ENCODE measurements around the gene KIF13A.

- TF ChIP-seq CTCF (IDR thresholded peaks at IDR 0.05), result no peak
- TF ChIP-seq POLR2A (IDR thresholded peaks at IDR 0.05), result no peak
Measured at GRCh38 chr6:17885889-17886576, 101.4 kb downstream of the KIF13A start.

Data from prostate gland (tissue), 2 donors.